HL-60 (cell line): Measurements from ENCODE around the gene MACROD2.

ENCODE experiments used
- DNase-seq, 2 experiments: peaks; one replicate each; pipeline ENCODE4 v3.0.0-alpha.2; 2010 to 2020; ENCODE audit warnings: low read depth in 1 of 2, low spot score in 1 of 2
- H3K27ac ChIP-seq: fragments of 250-450 bp; sonication (Bioruptor Pico); replicated peaks from 2 replicates; pipeline ENCODE4 v1.5.1; 2020; ENCODE audit warnings: mild to moderate bottlenecking, moderate library complexity
- H3K27me3 ChIP-seq: fragments of 250-450 bp; sonication (Bioruptor Pico); 2 replicates; pipeline ENCODE4 v1.5.1; 2021; ENCODE audit warnings: mild to moderate bottlenecking, moderate library complexity; ENCODE audit not compliant: insufficient read depth, poor library complexity, severe bottlenecking
- H3K4me3 ChIP-seq: replicated peaks from 2 replicates; pipeline ENCODE4 v1.5.1; 2011; ENCODE audit warnings: mild to moderate bottlenecking, control low read depth, low read length; ENCODE audit not compliant: insufficient read depth
- CTCF ChIP-seq: IDR thresholded peaks from one replicate; pipeline ENCODE4 v1.5.1; 2011; ENCODE audit warnings: low read length, control low read depth, inconsistent platforms; ENCODE audit not compliant: insufficient read depth
- GABPA ChIP-seq: IDR thresholded peaks from 2 replicates; pipeline ENCODE4 v1.6.1; 2012; ENCODE audit warnings: low read depth
- POLR2AphosphoS5 ChIP-seq: IDR thresholded peaks from 2 replicates; pipeline ENCODE4 v1.6.1; 2012; ENCODE audit warnings: low read depth
- REST ChIP-seq: IDR thresholded peaks from 2 replicates; pipeline ENCODE4 v1.6.1; 2012; ENCODE audit warnings: low read depth; ENCODE audit not compliant: insufficient replicate concordance
- SPI1 ChIP-seq: IDR thresholded peaks from 2 replicates; pipeline ENCODE4 v1.6.1; 2012; ENCODE audit warnings: low read depth, mild to moderate bottlenecking, borderline replicate concordance

MACROD2 gene

GRCh38 chr20:15610787-15611186 lies 1615.5 kb downstream of the MACROD2 start:
- DNase-seq, result no peak
- H3K27ac ChIP-seq, result no peak overlapping the region
- TF ChIP-seq POLR2AphosphoS5 (no peak), REST (no peak), GABPA (no peak), SPI1 (no peak), CTCF (no peak)
- no peak overlapping the region for H3K4me3 ChIP-seq
- H3K27me3 ChIP-seq, result no peaks in the 10 kb centered on the region

- no peak for TF ChIP-seq SPI1
- TF ChIP-seq POLR2AphosphoS5, result no peak
- TF ChIP-seq GABPA, result no peak
- no peak for TF ChIP-seq REST
- no peak for TF ChIP-seq CTCF
- H3K27ac ChIP-seq, result no peak overlapping the region
- DNase-seq, result no peak
- no peaks in the 10 kb centered on the region for H3K27me3 ChIP-seq
- H3K4me3 ChIP-seq, result no peak overlapping the region
These were observed 1616.2 kb downstream of the MACROD2 start for GRCh38 chr20:15611541-15611940.

- Histone ChIP-seq H3K4me3 (no peak overlapping the region), H3K27me3 (no peaks in the 10 kb centered on the region), H3K27ac (no peak overlapping the region)
- no peak for TF ChIP-seq CTCF
- no peak for TF ChIP-seq GABPA
- no peak for TF ChIP-seq SPI1
- no peak for TF ChIP-seq REST
- TF ChIP-seq POLR2AphosphoS5, result no peak
- no peak for DNase-seq
These were observed 1616.9 kb downstream of the MACROD2 start for GRCh38 chr20:15612198-15612597.
